Keratinocyte (primary cell): ENCODE results near the gene DBNL. TPM values are rescaled to one million over a fixed set of nuclear protein-coding genes. Genes with fewer than 3 reads are reported as not detected.

ENCODE experiments used
- DNase-seq: peaks from one replicate; pipeline ENCODE4 v3.0.0-alpha.2; 2011; ENCODE audit warnings: low read depth, missing footprints, low spot score
- FAIRE-seq: peaks from 2 replicates; lab custom pipeline; 2011; peaks lifted over from hg19 to GRCh38; lab: Jason Lieb, UNC
- H2AFZ ChIP-seq: 2 replicates; pipeline ENCODE4 v1.6.0; 2012; ENCODE audit warnings: low read length, control low read depth, inconsistent platforms; ENCODE audit not compliant: control insufficient read depth
- H3K27ac ChIP-seq: 2 replicates; pipeline ENCODE4 v1.5.1; 2011; ENCODE audit warnings: low read length; ENCODE audit not compliant: control insufficient read depth, insufficient read depth
- H3K27me3 ChIP-seq: 3 replicates; pipeline ENCODE4 v1.6.0; 2011; ENCODE audit warnings: low read length; ENCODE audit not compliant: control insufficient read depth, insufficient read depth; ENCODE audit errors: extremely low read depth
- H3K36me3 ChIP-seq, 2 experiments: 2 replicates in 1 of 2; 3 replicates in 1 of 2; pipeline ENCODE4 v1.5.1; 2011; ENCODE audit warnings: low read length in 2 of 2, mild to moderate bottlenecking in 1 of 2; ENCODE audit not compliant: control insufficient read depth in 2 of 2, insufficient read depth in 2 of 2; ENCODE audit errors: extremely low read depth in 1 of 2
- H3K4me1 ChIP-seq: 3 replicates; pipeline ENCODE4 v1.5.1; 2011; ENCODE audit warnings: low read length; ENCODE audit not compliant: control insufficient read depth, insufficient read depth; ENCODE audit errors: extremely low read depth
- H3K4me2 ChIP-seq: 3 replicates; pipeline ENCODE4 v1.6.0; 2011; ENCODE audit warnings: low read depth, low read length; ENCODE audit not compliant: control insufficient read depth, insufficient read depth; ENCODE audit errors: extremely low read depth
- H3K4me3 ChIP-seq, 3 experiments: fragments of 200-600 bp in 1 of 3; sonication (generic) in 1 of 3; 2 replicates in 2 of 3; 3 replicates in 1 of 3; pipeline ENCODE4 v1.5.1; 2011 to 2016; ENCODE audit warnings: low read length in 3 of 3, mild to moderate bottlenecking in 3 of 3, control low read depth in 2 of 3, inconsistent platforms in 1 of 3, low read depth in 1 of 3, mixed read lengths in 1 of 3, mixed run types in 1 of 3, moderate library complexity in 1 of 3; ENCODE audit not compliant: control insufficient read depth in 2 of 3, insufficient read depth in 2 of 3; ENCODE audit errors: extremely low read depth in 1 of 3
- H3K79me2 ChIP-seq: 2 replicates; pipeline ENCODE4 v1.6.0; 2012; ENCODE audit warnings: low read length; ENCODE audit not compliant: control insufficient read depth, insufficient read depth
- H3K9ac ChIP-seq: 3 replicates; pipeline ENCODE4 v1.6.0; 2011; ENCODE audit warnings: low read length; ENCODE audit not compliant: control insufficient read depth, insufficient read depth; ENCODE audit errors: extremely low read depth
- H3K9me1 ChIP-seq: 3 replicates; pipeline ENCODE4 v1.6.0; 2011; ENCODE audit warnings: low read length; ENCODE audit not compliant: control insufficient read depth, insufficient read depth; ENCODE audit errors: extremely low read depth
- H3K9me3 ChIP-seq: 2 replicates; pipeline ENCODE4 v1.5.1; 2012; ENCODE audit warnings: low read depth, low read length; ENCODE audit not compliant: control insufficient read depth
- H4K20me1 ChIP-seq: 3 replicates; pipeline ENCODE4 v1.6.0; 2011; ENCODE audit warnings: low read length; ENCODE audit not compliant: control insufficient read depth, insufficient read depth; ENCODE audit errors: extremely low read depth
- CTCF ChIP-seq, 3 experiments: IDR thresholded peaks in 1 of 3; conservative IDR thresholded peaks in 1 of 3; optimal IDR thresholded peaks in 1 of 3; 2 replicates in 2 of 3; 3 replicates in 1 of 3; pipeline versions ENCODE3 to v1.5.1; 2011; ENCODE audit warnings: low read length in 3 of 3, mild to moderate bottlenecking in 3 of 3, moderate library complexity in 2 of 3, control low read depth in 1 of 3, inconsistent platforms in 1 of 3; ENCODE audit not compliant: insufficient read depth in 2 of 3; ENCODE audit errors: extremely low read depth in 1 of 3
- EZH2 ChIP-seq: IDR thresholded peaks from one replicate; pipeline ENCODE4 v1.6.1; 2012; ENCODE audit warnings: inconsistent platforms, mild to moderate bottlenecking, low read length, moderate library complexity
- dilution Hi-C: fragments of 300-500 bp; cut with MboI; formaldehyde crosslinking; loops from one replicate; pipeline ENCODE4 v1.7.0; 2020; ENCODE audit warnings: low sequenced_read_pairs; ENCODE audit not compliant: extremely low pct_ligation_motif_present
- polyA plus RNA-seq, 5 experiments: library from polyadenylated mRNA; depleted of rRNA in 3 of 5; stranded (reverse) in 3 of 5; stranded (forward) in 1 of 5; unstranded in 1 of 5; fragments of >200 nt; gene quantifications; 1 replicate in 1 of 5; 2 replicates in 3 of 5; 3 replicates in 1 of 5; pipeline versions ENCODE4 v1.2.1 to v1.2.3, GENCODE V29; 2011 to 2012; ENCODE audit warnings: missing spikeins in 2 of 5, low read depth in 1 of 5, low replicate concordance in 1 of 5

Gene DBNL
- polyA plus RNA-seq, 1 donor (not counting 4 experiments of a cell fraction or from before 2014, with no cell fraction given), result 76.1 TPM

- no peaks in the 10 kb centered on the region for H4K20me1 ChIP-seq
- H3K4me2 ChIP-seq, result no peak overlapping the region
- H3K27ac ChIP-seq, result no peak overlapping the region
- H3K9me1 ChIP-seq, result peaks cover 3% of the 10 kb centered on the region
- dilution Hi-C loops, result no loop called here
- TF ChIP-seq CTCF (optimal IDR thresholded peaks at IDR 0.05 in 1 of 3, IDR thresholded peaks at IDR 0.05 in 1 of 3, conservative IDR thresholded peaks at IDR 0.05 in 1 of 3; ENCODE audit: extremely low read depth in 1 of 3, insufficient read depth in 2 of 3, low read length in 3 of 3) (no peak), EZH2 (no peak)
- no peak overlapping the region for H3K4me3 ChIP-seq
- DNase-seq (no peak), FAIRE-seq (no peak)
- no peaks in the 10 kb centered on the region for H3K9me3 ChIP-seq
- peaks cover 6 to 21% of the 10 kb centered on the region in 2 experiments for H3K36me3 ChIP-seq
- H3K27me3 ChIP-seq, result no peaks in the 10 kb centered on the region
- peaks cover 36% of the 10 kb centered on the region for H3K4me1 ChIP-seq
- no peaks in the 10 kb centered on the region for H3K79me2 ChIP-seq
- no peak overlapping the region for H3K9ac ChIP-seq
- no peak overlapping the region for H2AFZ ChIP-seq
Measured at GRCh38 chr7:44074349-44074695, 29.8 kb downstream of the DBNL start.

GRCh38 chr7:44075296-44076075 lies 31.0 kb downstream of the DBNL start:
- dilution Hi-C loops, result no loop called here

More at GRCh38 chr7:44075296-44076075, 31.0 kb downstream of the DBNL start:
- peaks cover 3% of the 10 kb centered on the region for H3K9me1 ChIP-seq
- H2AFZ ChIP-seq, result no peak overlapping the region
- no peaks in the 10 kb centered on the region for H4K20me1 ChIP-seq
- H3K9ac ChIP-seq, result no peak overlapping the region
- H3K36me3 ChIP-seq, result peaks cover 6 to 24% of the 10 kb centered on the region in 2 experiments
- no peaks in the 10 kb centered on the region for H3K27me3 ChIP-seq
- H3K4me2 ChIP-seq, result no peak overlapping the region
- DNase-seq, result no peak
- no peaks in the 10 kb centered on the region for H3K79me2 ChIP-seq
- TF ChIP-seq EZH2, result no peak
- no peak for TF ChIP-seq CTCF (optimal IDR thresholded peaks at IDR 0.05 in 1 of 3, IDR thresholded peaks at IDR 0.05 in 1 of 3, conservative IDR thresholded peaks at IDR 0.05 in 1 of 3; ENCODE audit: extremely low read depth in 1 of 3, insufficient read depth in 2 of 3, low read length in 3 of 3)
- H3K4me3 ChIP-seq, result no peak overlapping the region
- no peaks in the 10 kb centered on the region for H3K9me3 ChIP-seq
- H3K27ac ChIP-seq, result no peak overlapping the region
- peaks cover 36% of the 10 kb centered on the region for H3K4me1 ChIP-seq
- no peak for FAIRE-seq
